GM10266 (cell line): ENCODE measurements around the gene WDR18.

Source experiments
- DNase-seq: peaks from one replicate; pipeline ENCODE4 v3.0.0; 2012; ENCODE audit errors: extremely low spot score
- TF ChIP-seq, protein P1 (sequence below): IDR thresholded peaks from 2 replicates; pipeline ENCODE4 v1.5.1; 2012; ENCODE audit warnings: mild to moderate bottlenecking, low read depth; ENCODE audit not compliant: control insufficient read depth, insufficient read depth; ENCODE audit errors: missing control alignments

Gene WDR18

DNA sequence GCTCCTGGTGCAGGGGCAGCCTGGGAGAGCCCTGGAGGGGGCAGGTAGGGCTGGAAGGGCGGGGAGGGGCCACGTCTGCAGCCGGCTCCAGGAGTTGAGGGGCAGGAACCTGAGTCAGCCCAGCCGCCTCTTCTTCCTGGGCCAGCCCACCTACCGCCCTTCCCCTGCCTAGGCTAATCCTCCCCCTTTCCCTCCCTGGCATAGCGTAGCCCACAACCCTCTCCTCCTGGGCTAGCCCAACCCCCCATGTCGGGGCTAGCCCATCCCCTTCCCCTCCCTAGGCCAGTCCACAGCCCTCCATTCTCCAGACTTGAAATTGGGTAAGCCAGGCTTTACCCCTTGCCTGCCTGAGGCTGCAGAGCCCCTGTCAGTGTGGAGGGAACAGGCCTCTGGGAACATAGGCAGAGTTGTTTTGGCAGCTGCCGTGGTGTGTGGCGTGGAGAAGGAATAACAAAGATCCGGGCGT, 20.6 kb upstream of the WDR18 start:
- DNase-seq, result no peak
- TF ChIP-seq, protein P1, sequence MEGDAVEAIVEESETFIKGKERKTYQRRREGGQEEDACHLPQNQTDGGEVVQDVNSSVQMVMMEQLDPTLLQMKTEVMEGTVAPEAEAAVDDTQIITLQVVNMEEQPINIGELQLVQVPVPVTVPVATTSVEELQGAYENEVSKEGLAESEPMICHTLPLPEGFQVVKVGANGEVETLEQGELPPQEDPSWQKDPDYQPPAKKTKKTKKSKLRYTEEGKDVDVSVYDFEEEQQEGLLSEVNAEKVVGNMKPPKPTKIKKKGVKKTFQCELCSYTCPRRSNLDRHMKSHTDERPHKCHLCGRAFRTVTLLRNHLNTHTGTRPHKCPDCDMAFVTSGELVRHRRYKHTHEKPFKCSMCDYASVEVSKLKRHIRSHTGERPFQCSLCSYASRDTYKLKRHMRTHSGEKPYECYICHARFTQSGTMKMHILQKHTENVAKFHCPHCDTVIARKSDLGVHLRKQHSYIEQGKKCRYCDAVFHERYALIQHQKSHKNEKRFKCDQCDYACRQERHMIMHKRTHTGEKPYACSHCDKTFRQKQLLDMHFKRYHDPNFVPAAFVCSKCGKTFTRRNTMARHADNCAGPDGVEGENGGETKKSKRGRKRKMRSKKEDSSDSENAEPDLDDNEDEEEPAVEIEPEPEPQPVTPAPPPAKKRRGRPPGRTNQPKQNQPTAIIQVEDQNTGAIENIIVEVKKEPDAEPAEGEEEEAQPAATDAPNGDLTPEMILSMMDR, result no peak

DNA sequence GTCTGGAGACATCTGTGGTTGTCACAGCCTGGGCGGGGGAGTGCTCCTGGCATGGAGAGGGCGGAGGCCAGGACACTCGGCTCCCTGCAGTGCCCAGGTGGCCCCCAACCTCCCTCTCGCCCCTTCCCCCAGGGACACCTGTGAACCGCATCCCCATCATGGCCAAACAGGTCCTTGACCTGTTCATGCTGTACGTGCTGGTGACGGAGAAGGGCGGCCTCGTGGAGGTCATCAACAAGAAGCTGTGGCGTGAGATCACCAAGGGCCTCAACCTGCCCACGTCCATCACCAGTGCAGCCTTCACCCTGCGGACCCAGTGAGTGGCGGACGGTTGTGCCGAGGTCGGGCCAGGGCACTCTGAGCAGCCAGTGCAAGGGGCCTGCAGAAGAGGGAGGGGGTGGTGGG, 20.0 kb upstream of the WDR18 start:
- DNase-seq, result no peak

DNA sequence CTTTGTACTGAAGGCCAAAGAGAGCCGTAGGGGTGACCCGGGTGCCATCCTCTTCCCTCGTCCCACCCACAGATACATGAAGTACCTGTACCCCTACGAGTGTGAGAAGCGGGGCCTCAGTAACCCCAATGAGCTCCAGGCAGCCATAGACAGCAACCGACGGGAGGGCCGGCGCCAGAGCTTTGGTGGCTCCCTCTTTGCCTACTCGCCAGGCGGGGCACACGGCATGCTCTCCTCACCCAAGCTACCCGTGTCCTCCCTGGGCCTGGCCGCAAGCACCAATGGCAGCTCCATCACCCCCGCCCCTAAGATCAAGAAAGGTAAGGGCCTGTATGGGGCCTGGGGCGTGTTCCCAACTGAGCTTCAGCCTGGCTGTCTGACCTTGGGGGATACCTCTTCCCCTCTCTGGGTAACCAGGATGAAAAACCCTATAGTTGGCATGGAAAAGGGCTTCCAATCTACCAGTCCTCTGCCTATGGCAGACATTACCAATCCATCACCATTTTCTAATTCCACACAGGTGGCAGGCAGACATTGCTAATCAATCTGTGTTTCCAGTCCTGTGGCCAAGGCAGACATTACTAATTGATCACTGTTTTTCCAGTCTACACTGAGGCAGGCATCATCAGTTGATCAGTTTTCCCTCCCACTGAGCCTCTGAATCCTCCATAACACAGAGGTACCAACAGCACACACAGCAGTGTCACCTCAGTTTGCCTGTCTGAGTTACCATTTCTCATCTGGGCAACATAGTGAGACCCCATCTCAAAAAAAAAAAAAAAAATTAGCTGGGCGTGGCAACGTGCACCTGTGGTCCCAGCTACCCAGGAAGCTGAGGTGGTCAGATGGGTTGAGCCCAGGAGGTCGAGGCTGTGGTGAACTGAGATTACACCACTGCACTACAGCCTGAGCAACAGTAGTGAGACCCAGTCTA, 19.1 kb upstream of the WDR18 start:
- TF ChIP-seq, protein P1, result no peak
- DNase-seq, result no peak

More for the DNA sequence above, 20.0 kb upstream of the WDR18 start:
- TF ChIP-seq, protein P1, result no peak

DNA sequence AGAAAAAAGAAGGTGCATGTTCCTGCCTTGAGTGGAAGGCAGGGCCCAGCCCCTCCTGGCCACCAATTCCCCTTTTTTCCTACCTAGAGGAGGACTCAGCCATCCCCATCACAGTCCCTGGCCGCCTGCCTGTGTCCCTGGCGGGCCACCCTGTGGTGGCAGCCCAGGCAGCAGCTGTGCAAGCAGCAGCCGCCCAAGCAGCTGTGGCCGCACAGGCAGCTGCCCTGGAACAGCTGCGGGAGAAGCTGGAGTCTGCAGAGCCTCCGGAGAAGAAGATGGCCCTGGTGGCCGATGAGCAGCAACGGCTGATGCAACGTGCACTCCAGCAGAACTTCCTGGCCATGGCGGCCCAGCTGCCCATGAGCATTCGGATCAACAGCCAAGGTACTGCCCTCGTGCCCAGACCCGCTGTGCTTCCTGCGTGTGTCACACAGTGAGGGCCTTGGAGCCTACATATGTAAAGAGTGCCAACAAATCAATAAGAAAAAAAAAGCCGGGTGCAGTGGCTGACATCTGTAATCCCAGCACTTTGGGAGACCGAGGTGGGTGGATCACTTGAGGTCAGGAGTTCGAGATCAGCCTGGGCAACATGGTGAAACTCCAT, 17.6 kb upstream of the WDR18 start:
- no peak for DNase-seq
- TF ChIP-seq, protein P1, result no peak

DNA sequence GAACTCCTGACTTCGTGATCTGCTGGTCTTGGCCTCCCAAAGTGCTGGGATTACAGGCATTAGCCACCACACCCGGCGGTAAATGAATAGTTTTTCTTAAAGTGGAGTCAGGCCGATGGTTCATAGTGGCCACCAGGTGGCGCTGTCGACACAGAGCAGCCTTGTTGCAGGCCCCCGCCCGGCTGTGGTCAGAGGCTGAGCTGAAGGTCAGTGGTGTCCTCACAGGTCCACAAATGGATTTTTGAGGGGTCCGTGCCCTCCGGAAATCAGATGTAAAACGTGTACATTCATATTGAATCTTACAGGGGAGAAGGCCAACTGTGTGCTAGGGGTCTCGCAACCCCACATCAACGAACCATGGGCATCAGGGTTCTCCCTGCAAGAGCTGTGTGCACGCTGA, 13.4 kb upstream of the WDR18 start:
- TF ChIP-seq, protein P1, result peak; percentile 60
- DNase-seq, result no peak

DNA sequence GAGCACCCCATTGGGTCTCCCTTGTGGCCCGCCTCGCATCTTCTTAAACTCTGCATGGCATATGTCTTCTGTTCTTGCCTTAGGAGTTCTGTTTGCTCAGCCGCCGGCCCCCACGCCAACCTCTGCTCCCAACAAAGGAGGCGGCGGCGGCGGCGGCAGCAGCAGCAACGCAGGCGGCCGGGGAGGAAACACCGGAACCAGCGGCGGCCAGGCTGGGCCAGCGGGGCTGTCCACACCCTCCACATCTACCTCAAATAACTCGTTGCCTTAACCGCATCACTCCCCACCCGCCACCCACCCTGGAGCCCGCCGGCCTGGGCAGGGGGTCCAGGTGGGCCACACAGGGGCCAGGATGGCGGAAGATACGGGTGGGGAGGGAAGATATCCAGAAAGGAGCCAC, 12.3 kb upstream of the WDR18 start:
- TF ChIP-seq, protein P1, result no peak
- DNase-seq, result no peak

DNA sequence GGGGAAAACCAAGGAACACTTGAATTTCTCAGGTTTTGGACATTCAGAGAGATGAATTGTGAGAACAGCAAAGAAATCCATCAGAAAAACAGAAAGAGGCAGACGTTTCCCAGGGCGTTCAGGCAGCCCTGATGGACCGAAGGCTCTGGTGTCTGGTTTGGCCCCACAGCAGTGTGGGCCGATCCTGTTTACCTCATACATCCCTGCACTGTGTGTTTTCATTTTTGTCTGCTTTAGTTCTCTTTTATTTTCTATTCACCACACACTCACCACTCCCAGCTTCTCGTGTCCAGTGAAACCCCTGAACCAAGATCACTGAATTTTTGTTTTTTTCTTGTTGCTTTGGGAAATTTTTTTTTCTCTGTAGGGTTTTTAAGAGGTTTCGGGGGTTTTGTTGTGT, 11.9 kb upstream of the WDR18 start:
- TF ChIP-seq, protein P1, result no peak
- no peak for DNase-seq
